ES-I3 (cell line): ENCODE data around the gene ACTR3.
"Not testable (repeated sequence)": the region's sequence is repeated elsewhere in the genome, so short reads cannot be mapped to it uniquely, and the experiment has no call there.

Experiments
- H3K36me3 ChIP-seq: 2 replicates; pipeline ENCODE4 v1.6.1; 2013; ENCODE audit warnings: mild to moderate bottlenecking, low read length, control low read depth, moderate library complexity; ENCODE audit not compliant: insufficient read depth
- H3K4me1 ChIP-seq: 2 replicates; pipeline ENCODE4 v1.6.1; 2013; ENCODE audit warnings: mild to moderate bottlenecking, control low read depth, low read length; ENCODE audit not compliant: insufficient read depth
- H3K9ac ChIP-seq: 2 replicates; pipeline ENCODE4 v1.6.1; 2013; ENCODE audit warnings: low read depth, mild to moderate bottlenecking, low read length, moderate library complexity
- H3K9me3 ChIP-seq: 2 replicates; pipeline ENCODE4 v1.6.1; 2013; ENCODE audit warnings: mild to moderate bottlenecking, low read length, moderate library complexity; ENCODE audit not compliant: control insufficient read depth, insufficient read depth

Gene ACTR3

GRCh38 chr2:113907297-113907696 lies 17.4 kb downstream of the ACTR3 start:
- H3K9me3 ChIP-seq: peaks cover 3% of the 10 kb centered on the region; the same call in 1 of the 2 replicates

GRCh38 chr2:113910110-113910717 lies 20.3 kb downstream of the ACTR3 start:
- Histone ChIP-seq H3K36me3 (no peaks in the 10 kb centered on the region), H3K9ac (no peak overlapping the region), H3K4me1 (no peaks in the 10 kb centered on the region; the same call in 1 of the 2 replicates), H3K9me3 (peaks cover 3% of the 10 kb centered on the region; the same call in 1 of the 2 replicates)

More at GRCh38 chr2:113907297-113907696, 17.4 kb downstream of the ACTR3 start:
- H3K9ac ChIP-seq: no peak overlapping the region
- peaks cover 9% of the 10 kb centered on the region for H3K4me1 ChIP-seq
- H3K36me3 ChIP-seq: no peaks in the 10 kb centered on the region

GRCh38 chr2:113910967-113911678 lies 21.2 kb downstream of the ACTR3 start:
- Histone ChIP-seq H3K9me3 (peaks cover 3% of the 10 kb centered on the region; the same call in 1 of the 2 replicates), H3K4me1 (no peaks in the 10 kb centered on the region; the same call in 1 of the 2 replicates), H3K36me3 (no peaks in the 10 kb centered on the region), H3K9ac (no peak overlapping the region)

- Histone ChIP-seq H3K9ac (no peak overlapping the region), H3K36me3 (no peaks in the 10 kb centered on the region), H3K4me1 (no peaks in the 10 kb centered on the region; the same call in 1 of the 2 replicates), H3K9me3 (no peaks in the 10 kb centered on the region)
These were observed 25.4 kb downstream of the ACTR3 start for GRCh38 chr2:113915082-113915819.

GRCh38 chr2:113918229-113918628 lies 28.3 kb downstream of the ACTR3 start:
- H3K36me3 ChIP-seq: no peaks in the 10 kb centered on the region
- H3K4me1 ChIP-seq: no peaks in the 10 kb centered on the region
- H3K9me3 ChIP-seq: no peaks in the 10 kb centered on the region
- no peak overlapping the region for H3K9ac ChIP-seq

- Histone ChIP-seq H3K4me1 (no peaks in the 10 kb centered on the region), H3K9me3 (no peaks in the 10 kb centered on the region), H3K36me3 (no peaks in the 10 kb centered on the region), H3K9ac (no peak overlapping the region)
These were observed 31.1 kb downstream of the ACTR3 start for GRCh38 chr2:113920996-113921395.

- no peaks in the 10 kb centered on the region for H3K9me3 ChIP-seq
- H3K4me1 ChIP-seq: no peaks in the 10 kb centered on the region
- no peak overlapping the region for H3K9ac ChIP-seq
- H3K36me3 ChIP-seq: no peaks in the 10 kb centered on the region
These were observed 32.4 kb downstream of the ACTR3 start for GRCh38 chr2:113922335-113922734.

- Histone ChIP-seq H3K9ac (no peak overlapping the region), H3K4me1 (no peaks in the 10 kb centered on the region), H3K36me3 (no peaks in the 10 kb centered on the region), H3K9me3 (no peaks in the 10 kb centered on the region)
These were observed 32.9 kb downstream of the ACTR3 start for GRCh38 chr2:113922784-113923183.

- Histone ChIP-seq H3K9me3 (no peaks in the 10 kb centered on the region), H3K9ac (no peak overlapping the region), H3K4me1 (no peaks in the 10 kb centered on the region), H3K36me3 (0 out of 2 replicates have a peak, but pooled peaks cover 4% of the 10 kb centered on the region)
These were observed 36.0 kb downstream of the ACTR3 start for GRCh38 chr2:113925884-113926283.

- H3K9ac ChIP-seq: no peak overlapping the region
- H3K4me1 ChIP-seq: no peaks in the 10 kb centered on the region
- 0 out of 2 replicates have a peak, but pooled peaks cover 4% of the 10 kb centered on the region for H3K36me3 ChIP-seq
- no peaks in the 10 kb centered on the region for H3K9me3 ChIP-seq
These were observed 36.4 kb downstream of the ACTR3 start for GRCh38 chr2:113926314-113926713.

GRCh38 chr2:113930448-113930847 lies 40.6 kb downstream of the ACTR3 start:
- H3K36me3 ChIP-seq: peaks cover 8% of the 10 kb centered on the region; the same call in 1 of the 2 replicates
- no peaks in the 10 kb centered on the region for H3K9me3 ChIP-seq
- H3K9ac ChIP-seq: no peak overlapping the region
- no peaks in the 10 kb centered on the region for H3K4me1 ChIP-seq

GRCh38 chr2:113937501-113937900 lies 47.6 kb downstream of the ACTR3 start:
- no peaks in the 10 kb centered on the region for H3K4me1 ChIP-seq
- H3K9ac ChIP-seq: no peak overlapping the region
- H3K36me3 ChIP-seq: peaks cover 7% of the 10 kb centered on the region; the same call in 1 of the 2 replicates

GRCh38 chr2:113940891-113941290 lies 51.0 kb downstream of the ACTR3 start:
- no peaks in the 10 kb centered on the region for H3K9me3 ChIP-seq
- H3K36me3 ChIP-seq: peaks cover 4% of the 10 kb centered on the region; the same call in 1 of the 2 replicates
- H3K4me1 ChIP-seq: no peaks in the 10 kb centered on the region
- H3K9ac ChIP-seq: no peak overlapping the region

More at GRCh38 chr2:113937501-113937900, 47.6 kb downstream of the ACTR3 start:
- no peaks in the 10 kb centered on the region for H3K9me3 ChIP-seq

GRCh38 chr2:113945784-113946183 lies 55.9 kb downstream of the ACTR3 start:
- not testable (repeated sequence) for H3K9ac ChIP-seq, H3K36me3 ChIP-seq, H3K9me3 ChIP-seq, H3K4me1 ChIP-seq
